IPS-20b (cell line): Measurements from ENCODE around the gene EFHD1.
"Not testable (repeated sequence)": the region's sequence is repeated elsewhere in the genome, so short reads cannot be mapped to it uniquely, and the experiment has no call there.

Source experiments
- H3K27ac ChIP-seq: one replicate; pipeline ENCODE4 v1.5.1; 2013; ENCODE audit warnings: low read length
- H3K27me3 ChIP-seq: 2 replicates; pipeline ENCODE4 v1.6.1; 2013; ENCODE audit warnings: mild to moderate bottlenecking, low read length, inconsistent platforms; ENCODE audit not compliant: insufficient read depth
- H3K36me3 ChIP-seq: 2 replicates; pipeline ENCODE4 v1.6.1; 2013; ENCODE audit warnings: low read depth, mild to moderate bottlenecking, inconsistent platforms, low read length, moderate library complexity; ENCODE audit not compliant: insufficient read depth
- H3K4me1 ChIP-seq: 2 replicates; pipeline ENCODE4 v1.6.1; 2013; ENCODE audit warnings: mild to moderate bottlenecking, control low read depth, inconsistent platforms, low read length, moderate library complexity; ENCODE audit not compliant: insufficient read depth
- H3K4me3 ChIP-seq: 2 replicates; pipeline ENCODE4 v1.5.1; 2013; ENCODE audit warnings: mild to moderate bottlenecking, low read length, inconsistent platforms
- H3K9ac ChIP-seq: 2 replicates; pipeline ENCODE4 v1.6.1; 2013; ENCODE audit warnings: low read depth, mild to moderate bottlenecking, inconsistent platforms, low read length, moderate library complexity
- H3K9me3 ChIP-seq: 2 replicates; pipeline ENCODE4 v1.6.1; 2013; ENCODE audit warnings: mild to moderate bottlenecking, low read depth, low read length, inconsistent platforms; ENCODE audit not compliant: insufficient read depth

EFHD1 gene

DNA sequence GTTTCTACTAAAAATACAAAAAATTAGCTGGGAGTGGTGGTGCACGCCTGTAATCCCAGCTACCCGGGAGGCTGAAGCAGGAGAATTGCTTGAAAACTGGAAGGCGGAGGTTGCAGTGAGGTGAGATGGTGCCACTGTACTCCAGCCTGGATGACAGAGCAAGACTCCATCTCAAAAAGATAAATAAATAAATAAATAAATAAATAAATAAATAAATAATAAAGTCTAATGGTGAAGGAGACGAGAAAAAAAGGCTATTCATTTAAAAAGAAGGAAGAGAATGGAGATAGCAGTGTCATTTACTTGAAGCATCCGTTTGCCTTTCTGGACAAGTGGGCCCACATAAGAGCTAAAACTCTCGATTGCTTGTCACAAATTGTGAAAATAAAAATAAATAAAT is 52.0 kb downstream of the EFHD1 start:
- not testable (repeated sequence) for H3K27ac ChIP-seq, H3K9me3 ChIP-seq

GRCh38 chr2:232687382-232688160 is 54.2 kb downstream of the EFHD1 start:
- no peaks in the 10 kb centered on the region for H3K27me3 ChIP-seq
- H3K27ac ChIP-seq, result no peak overlapping the region
- H3K4me3 ChIP-seq, result no peak overlapping the region
- no peaks in the 10 kb centered on the region for H3K36me3 ChIP-seq
- H3K4me1 ChIP-seq, result no peaks in the 10 kb centered on the region
- H3K9me3 ChIP-seq, result no peaks in the 10 kb centered on the region
- H3K9ac ChIP-seq, result no peak overlapping the region

More for the DNA sequence above, 52.0 kb downstream of the EFHD1 start:
- not testable (repeated sequence) for H3K4me1 ChIP-seq, H3K9ac ChIP-seq, H3K4me3 ChIP-seq, H3K36me3 ChIP-seq, H3K27me3 ChIP-seq

DNA sequence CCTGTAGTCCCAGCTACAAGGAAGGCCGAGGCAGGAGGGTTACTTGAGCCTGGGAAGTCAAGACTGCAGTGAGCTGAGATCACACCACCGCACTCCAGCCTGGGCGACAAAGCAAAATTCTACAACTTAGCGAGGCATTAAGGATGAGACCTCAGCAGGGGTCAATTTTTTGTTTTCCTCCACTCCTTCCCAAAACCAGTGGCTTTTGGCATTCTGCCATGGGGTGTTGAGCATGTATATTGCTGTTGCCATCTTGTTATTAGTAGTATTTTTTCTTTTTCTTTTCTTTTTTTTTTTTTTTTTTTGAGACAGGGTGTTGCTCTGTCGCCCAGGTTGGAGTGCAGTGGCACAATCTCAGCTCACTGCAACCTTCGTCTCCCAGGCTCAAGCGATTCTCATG is 54.8 kb downstream of the EFHD1 start:
- Histone ChIP-seq H3K9me3 (no peaks in the 10 kb centered on the region), H3K4me3 (no peak overlapping the region), H3K36me3 (no peaks in the 10 kb centered on the region), H3K27ac (no peak overlapping the region), H3K27me3 (no peaks in the 10 kb centered on the region), H3K9ac (no peak overlapping the region), H3K4me1 (no peaks in the 10 kb centered on the region)

DNA sequence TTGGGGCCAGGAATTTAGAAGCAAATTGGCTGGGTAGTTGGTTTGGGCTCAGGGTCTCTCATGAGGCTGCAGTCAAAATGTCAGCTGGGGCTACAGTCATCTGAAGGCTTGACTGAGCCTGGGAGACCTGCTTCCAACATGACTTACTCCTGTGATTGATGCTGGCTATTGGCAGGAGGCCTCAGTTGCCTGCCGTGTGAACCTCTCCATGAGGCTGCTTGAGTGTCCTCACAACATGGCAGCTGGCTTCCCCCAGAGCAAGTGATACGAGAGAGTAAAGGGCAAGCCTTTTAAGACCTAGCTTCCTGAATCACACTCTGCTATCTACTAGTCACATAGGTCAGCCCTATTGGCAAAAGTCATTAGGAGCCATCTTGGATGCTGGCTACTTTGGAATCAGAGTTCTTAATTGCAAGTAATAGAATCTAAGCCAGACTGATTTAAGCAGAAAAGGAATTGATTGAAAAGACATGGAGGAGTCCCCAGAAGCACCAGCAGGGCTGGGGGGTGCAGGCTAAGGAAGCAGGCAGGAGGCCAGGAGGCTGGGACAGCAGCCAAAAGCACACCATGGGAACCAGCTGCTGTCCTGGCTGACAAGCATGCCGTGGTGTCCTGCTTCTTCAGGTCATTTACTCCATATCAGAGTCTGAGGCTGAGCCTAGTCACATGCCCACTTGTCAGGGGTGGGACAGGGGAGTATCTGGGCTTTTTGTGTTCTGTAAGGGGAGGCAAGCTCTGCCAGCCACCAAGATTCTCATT is 55.9 kb downstream of the EFHD1 start:
- Histone ChIP-seq H3K9ac (no peak overlapping the region), H3K36me3 (no peaks in the 10 kb centered on the region)

DNA sequence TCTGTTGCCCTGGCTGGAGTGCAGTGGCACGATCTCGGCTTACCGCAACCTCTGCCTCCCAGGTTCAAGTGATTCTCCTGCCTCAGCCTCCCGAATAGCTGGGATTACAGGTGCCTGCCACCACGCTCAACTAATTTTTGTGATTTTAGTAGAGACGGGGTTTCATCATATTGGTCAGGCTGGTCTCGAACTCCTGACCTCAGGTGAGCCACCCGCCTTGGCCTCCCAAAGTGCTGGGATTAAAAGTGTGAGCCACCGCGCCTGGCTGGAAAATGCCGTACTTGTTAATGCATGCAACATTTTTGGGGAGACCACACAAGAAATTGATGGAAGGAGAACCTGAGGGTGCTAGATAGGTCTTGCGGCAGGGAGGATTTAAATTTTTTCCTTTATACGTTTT is 57.7 kb downstream of the EFHD1 start:
- not testable (repeated sequence) for H3K36me3 ChIP-seq, H3K9me3 ChIP-seq, H3K4me1 ChIP-seq

More for the DNA sequence above, 55.9 kb downstream of the EFHD1 start:
- Histone ChIP-seq H3K9me3 (no peaks in the 10 kb centered on the region), H3K27me3 (no peaks in the 10 kb centered on the region), H3K4me3 (no peak overlapping the region), H3K27ac (no peak overlapping the region), H3K4me1 (no peaks in the 10 kb centered on the region)

DNA sequence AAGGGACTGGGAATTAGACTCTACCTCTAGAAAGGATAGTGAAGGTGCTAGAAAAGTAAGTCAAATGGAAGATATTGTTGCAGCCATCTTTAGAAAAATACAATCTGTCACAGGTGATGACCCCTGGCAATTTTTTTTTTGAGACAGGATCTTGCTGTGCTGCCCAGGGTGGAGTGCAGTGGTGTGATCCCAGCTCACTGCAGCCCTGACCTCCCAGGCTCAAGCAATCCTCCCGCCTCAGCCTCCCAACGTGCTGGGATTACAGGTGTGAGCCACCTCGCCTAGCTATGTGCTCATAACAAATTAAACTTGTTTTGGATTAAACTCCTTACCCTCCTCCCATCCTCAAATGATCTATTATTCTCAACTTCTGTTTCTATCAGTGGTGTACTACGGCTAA is 59.9 kb downstream of the EFHD1 start:
- Histone ChIP-seq H3K4me1 (peaks cover 8% of the 10 kb centered on the region; the same call in 1 of the 2 replicates), H3K9me3 (no peaks in the 10 kb centered on the region), H3K27me3 (no peaks in the 10 kb centered on the region), H3K4me3 (no peak overlapping the region), H3K27ac (no peak overlapping the region), H3K9ac (no peak overlapping the region), H3K36me3 (no peaks in the 10 kb centered on the region)

More for the DNA sequence above, 57.7 kb downstream of the EFHD1 start:
- not testable (repeated sequence) for H3K27ac ChIP-seq, H3K4me3 ChIP-seq, H3K27me3 ChIP-seq, H3K9ac ChIP-seq

DNA sequence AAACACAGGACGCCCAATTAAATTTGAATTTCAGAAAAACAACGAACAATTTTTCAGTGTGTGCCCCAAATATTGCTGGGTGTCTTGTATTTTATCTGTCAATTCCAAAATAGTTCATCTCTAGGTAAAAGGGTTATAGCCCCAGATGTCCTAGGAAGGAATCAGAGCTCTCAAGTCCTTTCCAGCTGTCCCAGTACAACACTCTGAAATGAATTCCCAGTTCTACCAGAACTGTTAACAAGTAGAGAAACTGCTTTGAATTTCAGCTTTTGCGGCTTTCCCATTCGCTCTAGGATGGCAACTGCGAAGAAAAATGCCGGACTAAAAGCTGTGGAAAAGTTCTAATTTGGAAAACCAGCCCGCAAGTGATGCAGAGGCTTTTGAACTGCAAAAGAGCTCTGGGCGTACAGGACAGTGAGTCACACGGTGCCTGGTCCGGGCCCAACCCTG is 63.2 kb downstream of the EFHD1 start:
- Histone ChIP-seq H3K27me3 (no peaks in the 10 kb centered on the region), H3K27ac (peak overlapping the region; percentile 92), H3K36me3 (no peaks in the 10 kb centered on the region), H3K4me1 (peaks cover 14% of the 10 kb centered on the region; the same call in 1 of the 2 replicates), H3K9me3 (no peaks in the 10 kb centered on the region), H3K9ac (peak overlapping the region; percentile 63; the same call in 1 of the 2 replicates), H3K4me3 (peak overlapping the region; percentile 50; the same call in 1 of the 2 replicates)

DNA sequence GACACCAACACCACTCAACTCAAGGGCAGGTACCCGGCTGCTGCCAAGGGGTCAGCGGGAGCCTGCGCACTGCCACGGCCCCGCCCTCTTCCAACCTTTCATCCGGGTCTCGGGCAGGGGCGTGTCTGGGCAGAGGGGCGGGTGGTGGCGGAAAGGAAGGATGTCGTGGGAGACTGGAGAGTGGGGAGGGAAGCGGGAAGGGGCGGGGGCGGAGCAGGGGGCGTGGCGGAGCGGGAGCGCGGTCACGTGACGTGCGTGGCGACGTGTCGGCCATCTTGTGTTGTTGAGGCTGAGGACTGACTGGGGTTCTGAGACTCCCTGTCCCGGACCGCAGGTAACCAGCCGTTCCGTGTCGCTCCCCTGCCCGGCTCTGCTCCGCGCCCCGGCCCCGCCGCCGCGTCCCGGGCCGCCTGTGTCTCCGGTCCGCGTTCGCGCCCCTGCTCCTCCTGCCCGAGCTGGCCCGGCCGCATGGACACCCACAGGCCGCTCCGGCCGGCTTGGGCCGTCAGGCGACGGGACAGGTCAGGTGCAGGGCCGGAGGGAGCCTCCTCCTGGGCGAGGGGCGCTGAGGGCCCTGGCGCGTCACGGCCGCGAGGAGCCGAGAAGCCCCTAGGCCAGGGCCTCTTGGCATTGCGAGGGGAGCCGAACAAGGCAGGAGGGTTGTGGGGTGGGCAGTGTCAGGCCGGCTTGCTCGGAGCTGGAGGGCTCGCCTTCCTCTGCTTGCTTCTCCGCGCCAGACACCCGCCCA is 63.8 kb downstream of the EFHD1 start, which contains the start of gene GIGYF2:
GIGYF2 (plus strand) TSS at position 273 of the 748 bp plus-strand sequence. CDS start 37,867 bp downstream, outside the sequence.
- Histone ChIP-seq H3K4me1 (peaks cover 14% of the 10 kb centered on the region; the same call in 1 of the 2 replicates), H3K27ac (peak within 1 kb of the TSS; percentile 92), H3K9ac (peak within 1 kb of the TSS; percentile 95), H3K27me3 (no peaks in the 10 kb centered on the region), H3K36me3 (no peaks in the 10 kb centered on the region), H3K9me3 (no peaks in the 10 kb centered on the region), H3K4me3 (peak within 1 kb of the TSS; percentile 98)

GRCh38 chr2:232697807-232698110 is 64.4 kb downstream of the EFHD1 start:
- Histone ChIP-seq H3K27ac (peak overlapping the region; percentile 55), H3K9me3 (no peaks in the 10 kb centered on the region), H3K27me3 (no peaks in the 10 kb centered on the region), H3K4me3 (peak overlapping the region; percentile 98), H3K36me3 (no peaks in the 10 kb centered on the region), H3K4me1 (peaks cover 14% of the 10 kb centered on the region; the same call in 1 of the 2 replicates), H3K9ac (peak overlapping the region; percentile 95)

GRCh38 chr2:232698556-232699091 is 65.2 kb downstream of the EFHD1 start:
- Histone ChIP-seq H3K27ac (no peak overlapping the region), H3K9ac (peak overlapping the region; percentile 95; the same call in 1 of the 2 replicates), H3K4me1 (peaks cover 14% of the 10 kb centered on the region; the same call in 1 of the 2 replicates), H3K36me3 (peaks cover 8% of the 10 kb centered on the region), H3K4me3 (peak overlapping the region; percentile 98), H3K9me3 (no peaks in the 10 kb centered on the region), H3K27me3 (no peaks in the 10 kb centered on the region)

GRCh38 chr2:232699110-232699509 is 65.7 kb downstream of the EFHD1 start:
- H3K9ac ChIP-seq, result peak overlapping the region; percentile 95; the same call in 1 of the 2 replicates
- peak overlapping the region; percentile 98 for H3K4me3 ChIP-seq

More at GRCh38 chr2:232699110-232699509, 65.7 kb downstream of the EFHD1 start:
- Histone ChIP-seq H3K4me1 (peaks cover 14% of the 10 kb centered on the region; the same call in 1 of the 2 replicates), H3K27ac (no peak overlapping the region), H3K9me3 (no peaks in the 10 kb centered on the region), H3K36me3 (peaks cover 13% of the 10 kb centered on the region), H3K27me3 (no peaks in the 10 kb centered on the region)
